ENCODE measurements around the gene LSAMP.

The LSAMP gene

GRCh38 chr3:116030131-116030850, 415.0 kb downstream of the LSAMP start:
- no peak for DNase-seq (ENCODE audit: low read depth in 2 of 3, low spot score in 2 of 3)

GRCh38 chr3:116029266-116029665, 416.0 kb downstream of the LSAMP start:
- DNase-seq (ENCODE audit: low read depth in 2 of 3, low spot score in 2 of 3), result no peak

GRCh38 chr3:116028157-116028556, 417.1 kb downstream of the LSAMP start:
- no peak for DNase-seq (ENCODE audit: low read depth in 2 of 3, low spot score in 2 of 3)

- DNase-seq (ENCODE audit: low read depth in 2 of 3, low spot score in 2 of 3), result no peak
Measured at GRCh38 chr3:116020989-116021388, 424.3 kb downstream of the LSAMP start.

- no peak for DNase-seq (ENCODE audit: low read depth in 2 of 3, low spot score in 2 of 3)
Measured at GRCh38 chr3:116020495-116020894, 424.8 kb downstream of the LSAMP start.

GRCh38 chr3:116019254-116019763, 426.0 kb downstream of the LSAMP start:
- no peak for DNase-seq (ENCODE audit: low read depth in 2 of 3, low spot score in 2 of 3)

GRCh38 chr3:116018646-116019045, 426.6 kb downstream of the LSAMP start:
- DNase-seq (ENCODE audit: low read depth in 2 of 3, low spot score in 2 of 3), result no peak

- DNase-seq (ENCODE audit: low read depth in 2 of 3, low spot score in 2 of 3), result no peak
Measured at GRCh38 chr3:116015931-116016330, 429.4 kb downstream of the LSAMP start.

GRCh38 chr3:116007000-116007399, 438.3 kb downstream of the LSAMP start:
- DNase-seq (ENCODE audit: low read depth in 2 of 3, low spot score in 2 of 3), result no peak

- DNase-seq (ENCODE audit: low read depth in 2 of 3, low spot score in 2 of 3), result no peak
Measured at GRCh38 chr3:116005404-116005803, 439.9 kb downstream of the LSAMP start.

GRCh38 chr3:116002235-116002634, 443.1 kb downstream of the LSAMP start:
- no peak for DNase-seq (ENCODE audit: low read depth in 2 of 3, low spot score in 2 of 3)

GRCh38 chr3:116001151-116001621, 444.1 kb downstream of the LSAMP start:
- DNase-seq (ENCODE audit: low read depth in 2 of 3, low spot score in 2 of 3), result no peak

GRCh38 chr3:116000311-116000710, 445.0 kb downstream of the LSAMP start:
- no peak for DNase-seq (ENCODE audit: low read depth in 2 of 3, low spot score in 2 of 3)

GRCh38 chr3:115999613-116000012, 445.7 kb downstream of the LSAMP start:
- DNase-seq (ENCODE audit: low read depth in 2 of 3, low spot score in 2 of 3), result no peak

- DNase-seq (ENCODE audit: low read depth in 2 of 3, low spot score in 2 of 3), result no peak
Measured at GRCh38 chr3:115999001-115999585, 446.2 kb downstream of the LSAMP start.

GRCh38 chr3:115996420-115997108, 448.7 kb downstream of the LSAMP start:
- no peak for DNase-seq (ENCODE audit: low read depth in 2 of 3, low spot score in 2 of 3)

- no peak for DNase-seq (ENCODE audit: low read depth in 2 of 3, low spot score in 2 of 3)
Measured at GRCh38 chr3:115990669-115991068, 454.6 kb downstream of the LSAMP start.

- DNase-seq (ENCODE audit: low read depth in 2 of 3, low spot score in 2 of 3), result no peak
Measured at GRCh38 chr3:115989684-115990421, 455.4 kb downstream of the LSAMP start.

GRCh38 chr3:115986555-115987207, 458.6 kb downstream of the LSAMP start:
- DNase-seq (ENCODE audit: low read depth in 2 of 3, low spot score in 2 of 3), result no peak

- no peak for DNase-seq (ENCODE audit: low read depth in 2 of 3, low spot score in 2 of 3)
Measured at GRCh38 chr3:115982629-115983028, 462.7 kb downstream of the LSAMP start.

- no peak for DNase-seq (ENCODE audit: low read depth in 2 of 3, low spot score in 2 of 3)
Measured at GRCh38 chr3:115982108-115982507, 463.2 kb downstream of the LSAMP start.

All from activated CD8-positive, alpha-beta memory T cell treated with anti-CD3 and anti-CD28 coated beads for 48 hours (primary cell).